ENCODE measurements around the gene PPP1R15A. TPM values are rescaled to one million over a fixed set of nuclear protein-coding genes. Genes with fewer than 3 reads are reported as not detected.

The PPP1R15A gene
- total RNA-seq, 6 experiments from 2014 or later = 4.5 to 25.6 (median 12.2) TPM

GRCh38 chr19:48830965-48831364, 41.3 kb upstream of the PPP1R15A start:
- H3K4me3 ChIP-seq = no peak overlapping the region
- H3K9me3 ChIP-seq = no peaks in the 10 kb centered on the region
- H3K36me3 ChIP-seq = no peaks in the 10 kb centered on the region
- ATAC-seq (no peak), DNase-seq (no peak)
- no peak for TF ChIP-seq POLR2A (IDR thresholded peaks at IDR 0.05)
- no peak for TF ChIP-seq CTCF (IDR thresholded peaks at IDR 0.05)
- WGBS (ENCODE audit: insufficient coverage, low coverage, low lambda C conversion rate, missing lambda C conversion rate) = 98% methylated on average over 4 of the region's 4 CpGs
- peaks cover 0 to 41% (median 9%) of the 10 kb centered on the region in 4 donors for H3K4me1 ChIP-seq
- no peak overlapping the region for H3K27ac ChIP-seq
- intact Hi-C loops (cut with DNase I) = loop anchor here in 1 of 2 donors (10.0 kb wide), 1 partner anchor 156 kb away; the partner anchor contains the start of gene NTN5
- H3K27me3 ChIP-seq = no peaks in the 10 kb centered on the region

GRCh38 chr19:48833049-48833448, 39.2 kb upstream of the PPP1R15A start:
- H3K4me1 ChIP-seq = peaks cover 0 to 27% (median 4%) of the 10 kb centered on the region in 4 donors
- ATAC-seq = no peak
- intact Hi-C loops (cut with DNase I) = loop anchor here in 1 of 2 donors (10.0 kb wide), 1 partner anchor 158 kb away; the partner anchor contains the start of gene NTN5
- H3K9me3 ChIP-seq = no peaks in the 10 kb centered on the region
- peak in 1 of 3 donors; percentile 63 for DNase-seq
- 71% methylated on average over 5 of the region's 5 CpGs for whole genome bisulfite sequencing (ENCODE audit: insufficient coverage, low coverage, low lambda C conversion rate, missing lambda C conversion rate)
- H3K27me3 ChIP-seq = no peaks in the 10 kb centered on the region
- H3K36me3 ChIP-seq = no peaks in the 10 kb centered on the region
- TF ChIP-seq POLR2A (IDR thresholded peaks at IDR 0.05) (no peak), CTCF (IDR thresholded peaks at IDR 0.05) (no peak)
- H3K4me3 ChIP-seq = no peak overlapping the region
- H3K27ac ChIP-seq = no peak overlapping the region

GRCh38 chr19:48833977-48834376, 38.2 kb upstream of the PPP1R15A start:
- H3K36me3 ChIP-seq = no peaks in the 10 kb centered on the region
- peaks cover 0 to 27% (median 4%) of the 10 kb centered on the region in 4 donors for H3K4me1 ChIP-seq
- H3K27me3 ChIP-seq = no peaks in the 10 kb centered on the region
- intact Hi-C loops (cut with DNase I) = loop anchor here in 1 of 2 donors (10.0 kb wide), 1 partner anchor 159 kb away; the partner anchor contains the start of gene NTN5
- DNase-seq = no peak
- no peak for ATAC-seq
- 61% methylated on average over 2 of the region's 5 CpGs for WGBS (ENCODE audit: insufficient coverage, low coverage, low lambda C conversion rate, missing lambda C conversion rate)
- no peak overlapping the region for H3K27ac ChIP-seq
- no peak overlapping the region for H3K4me3 ChIP-seq
- no peak for TF ChIP-seq CTCF (IDR thresholded peaks at IDR 0.05)
- TF ChIP-seq POLR2A (IDR thresholded peaks at IDR 0.05) = no peak
- H3K9me3 ChIP-seq = no peaks in the 10 kb centered on the region

- H3K4me3 ChIP-seq = peak overlapping the region; percentile 36 to 62 (median 49)
- H3K27ac ChIP-seq = peak overlapping the region; percentile 82 to 89 (median 89)
- no peaks in the 10 kb centered on the region for H3K27me3 ChIP-seq
- WGBS (ENCODE audit: insufficient coverage, low coverage, low lambda C conversion rate, missing lambda C conversion rate) = 0% methylated on average over 10 of the region's 12 CpGs
- H3K36me3 ChIP-seq = no peaks in the 10 kb centered on the region
- H3K4me1 ChIP-seq = peaks cover 0 to 12% (median 0%) of the 10 kb centered on the region in 4 donors
- TF ChIP-seq POLR2A (IDR thresholded peaks at IDR 0.05) = no peak
- peak; percentile 91 to 94 (median 92) for TF ChIP-seq CTCF (IDR thresholded peaks at IDR 0.05)
- intact Hi-C loops (cut with DNase I) = loop anchor here (5.0 to 10.0 kb wide), 2 partner anchors 38 to 161 kb away; partner anchors contain the start of gene NTN5 (in 1 of the 2)
- peak; percentile 93 to 95 (median 94) for DNase-seq
- H3K9me3 ChIP-seq = no peaks in the 10 kb centered on the region
- ATAC-seq = peak; percentile 90 to 96 (median 92)
Observed at GRCh38 chr19:48835734-48836088, 36.5 kb upstream of the PPP1R15A start.

Measured in right lobe of liver (tissue), 6 donors.